Measurements from ENCODE around the gene ALLC.
A peak's percentile ranks its signal among the peaks of the same experiment; 100 is the strongest.

The ALLC gene

DNA sequence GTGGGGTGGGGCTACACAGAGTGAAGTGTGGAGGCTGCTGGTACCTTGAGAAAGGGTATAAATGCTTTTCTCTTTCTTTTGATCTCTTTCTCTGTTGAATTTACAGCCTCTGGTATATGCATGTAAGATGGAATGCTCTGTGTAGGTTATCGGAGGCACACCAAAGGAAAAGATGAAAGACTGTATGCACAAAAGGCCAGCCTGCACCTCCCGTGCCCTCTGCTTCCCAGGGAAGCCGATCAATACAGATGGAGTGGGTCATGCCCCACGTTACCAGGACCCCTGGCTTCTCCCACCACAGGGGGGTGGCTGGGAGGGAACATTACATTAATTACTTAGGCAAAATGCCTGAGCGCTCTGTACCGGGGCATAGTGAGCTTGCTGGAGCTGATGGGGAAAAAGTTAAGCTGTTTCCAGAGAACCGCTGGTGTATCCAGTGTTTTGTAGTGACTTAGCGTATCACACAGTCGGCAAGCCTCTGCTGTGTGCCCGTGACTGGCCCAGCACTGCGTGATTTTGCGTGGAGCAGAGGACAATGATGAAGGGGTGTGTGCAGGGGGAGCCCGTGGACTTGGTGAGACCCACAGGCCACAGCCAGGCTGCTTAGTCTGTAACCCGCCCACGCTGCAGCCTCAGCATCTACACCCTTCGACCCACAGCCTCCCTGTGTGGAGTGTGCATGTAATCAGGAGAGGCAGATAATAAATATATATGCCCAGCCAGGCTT, 8.0 kb downstream of the ALLC start:
- no peak overlapping the region for H3K18ac ChIP-seq (ENCODE audit: low read depth in 1 of 2, low read length in 2 of 2)
- no peaks in the 10 kb centered on the region for H3K36me3 ChIP-seq (ENCODE audit: control insufficient read depth in 1 of 2, insufficient read depth in 2 of 2, low read depth in 1 of 2, low read length in 2 of 2)
- no peak overlapping the region for H2BK12ac ChIP-seq (ENCODE audit: low read length in 2 of 2)
- no peaks in the 10 kb centered on the region for H3K79me1 ChIP-seq (replicated peaks; ENCODE audit: low read length, poor library complexity, severe bottlenecking)
- no peak overlapping the region for H4K91ac ChIP-seq (ENCODE audit: low read length)
- no peaks in the 10 kb centered on the region for H3K9me3 ChIP-seq (ENCODE audit: control insufficient read depth, low read length)
- H2AFZ ChIP-seq (ENCODE audit: low read depth, low read length): no peak overlapping the region
- no peak overlapping the region for H3K4me2 ChIP-seq (ENCODE audit: low read length, poor library complexity, severe bottlenecking)
- H3K27ac ChIP-seq (ENCODE audit: low read length, poor library complexity, severe bottlenecking): no peak overlapping the region
- no peak overlapping the region for H2BK15ac ChIP-seq (ENCODE audit: low read depth, poor library complexity, severe bottlenecking)
- H4K8ac ChIP-seq (ENCODE audit: low read length): no peak overlapping the region
- no peak overlapping the region for H3K4ac ChIP-seq (ENCODE audit: low read depth in 1 of 2, low read length in 2 of 2)
- DNase-seq: no peak
- H2AK5ac ChIP-seq (ENCODE audit: low read length, severe bottlenecking): no peak overlapping the region
- H3K14ac ChIP-seq (ENCODE audit: low read length in 2 of 2): no peak overlapping the region
- no peak overlapping the region for H3K4me3 ChIP-seq (ENCODE audit: insufficient read depth in 1 of 2, low read depth in 1 of 2, low read length in 2 of 2)
- H3K23ac ChIP-seq (ENCODE audit: low read length in 2 of 2): no peak overlapping the region
- no peaks in the 10 kb centered on the region for H3K4me1 ChIP-seq (ENCODE audit: control insufficient read depth, insufficient read depth, low read depth, low read length)
- H2BK120ac ChIP-seq (ENCODE audit: low read depth, low read length): no peak overlapping the region
- H3K27me3 ChIP-seq (ENCODE audit: control insufficient read depth in 1 of 2, insufficient read depth in 1 of 2, low read length in 2 of 2): peaks cover 0 to 18% of the 10 kb centered on the region in 2 experiments
- H3K9ac ChIP-seq (ENCODE audit: low read length): no peak overlapping the region
- WGBS: 90% methylated on average over 16 of the region's 16 CpGs
- H2BK5ac ChIP-seq (ENCODE audit: low read depth, low read length, poor library complexity, severe bottlenecking): no peak overlapping the region

DNA sequence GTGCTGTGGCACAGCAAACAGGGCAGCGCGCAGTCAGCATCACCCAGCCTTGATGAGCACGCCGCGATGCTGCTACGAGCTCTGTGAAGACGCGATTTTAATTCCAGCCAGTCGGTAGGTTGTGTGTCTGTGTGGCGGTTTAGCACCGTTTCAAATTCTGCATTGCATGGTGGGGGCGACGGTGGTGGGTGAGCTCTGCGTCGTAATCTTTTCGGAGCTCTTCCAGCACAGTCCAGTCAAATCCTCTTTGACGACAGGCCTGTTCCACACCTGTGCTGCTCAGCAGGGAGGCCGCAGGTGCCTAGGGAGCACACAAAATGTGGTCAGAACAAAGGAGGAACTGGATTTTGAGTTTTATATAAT, 8.6 kb downstream of the ALLC start:
- Histone ChIP-seq H3K23ac (ENCODE audit: low read length in 2 of 2) (no peak overlapping the region), H2BK120ac (ENCODE audit: low read depth, low read length) (no peak overlapping the region), H3K4ac (ENCODE audit: low read depth in 1 of 2, low read length in 2 of 2) (no peak overlapping the region), H2BK12ac (ENCODE audit: low read length in 2 of 2) (no peak overlapping the region), H3K27ac (ENCODE audit: low read length, poor library complexity, severe bottlenecking) (no peak overlapping the region), H3K4me2 (ENCODE audit: low read length, poor library complexity, severe bottlenecking) (no peak overlapping the region), H2BK15ac (ENCODE audit: low read depth, poor library complexity, severe bottlenecking) (no peak overlapping the region), H4K91ac (ENCODE audit: low read length) (no peak overlapping the region), H3K27me3 (ENCODE audit: control insufficient read depth in 1 of 2, insufficient read depth in 1 of 2, low read length in 2 of 2) (peaks cover 0 to 18% of the 10 kb centered on the region in 2 experiments), H3K9ac (ENCODE audit: low read length) (no peak overlapping the region), H2AK5ac (ENCODE audit: low read length, severe bottlenecking) (no peak overlapping the region), H3K18ac (ENCODE audit: low read depth in 1 of 2, low read length in 2 of 2) (no peak overlapping the region), H3K14ac (ENCODE audit: low read length in 2 of 2) (no peak overlapping the region), H2BK5ac (ENCODE audit: low read depth, low read length, poor library complexity, severe bottlenecking) (no peak overlapping the region), H2AFZ (ENCODE audit: low read depth, low read length) (no peak overlapping the region), H3K4me3 (ENCODE audit: insufficient read depth in 1 of 2, low read depth in 1 of 2, low read length in 2 of 2) (no peak overlapping the region), H3K79me1 (replicated peaks; ENCODE audit: low read length, poor library complexity, severe bottlenecking) (no peaks in the 10 kb centered on the region), H3K4me1 (ENCODE audit: control insufficient read depth, insufficient read depth, low read depth, low read length) (no peaks in the 10 kb centered on the region), H3K36me3 (ENCODE audit: control insufficient read depth in 1 of 2, insufficient read depth in 2 of 2, low read depth in 1 of 2, low read length in 2 of 2) (no peaks in the 10 kb centered on the region), H3K9me3 (ENCODE audit: control insufficient read depth, low read length) (no peaks in the 10 kb centered on the region), H4K8ac (ENCODE audit: low read length) (no peak overlapping the region)
- WGBS: 98% methylated on average over 18 of the region's 18 CpGs
- DNase-seq: no peak

DNA sequence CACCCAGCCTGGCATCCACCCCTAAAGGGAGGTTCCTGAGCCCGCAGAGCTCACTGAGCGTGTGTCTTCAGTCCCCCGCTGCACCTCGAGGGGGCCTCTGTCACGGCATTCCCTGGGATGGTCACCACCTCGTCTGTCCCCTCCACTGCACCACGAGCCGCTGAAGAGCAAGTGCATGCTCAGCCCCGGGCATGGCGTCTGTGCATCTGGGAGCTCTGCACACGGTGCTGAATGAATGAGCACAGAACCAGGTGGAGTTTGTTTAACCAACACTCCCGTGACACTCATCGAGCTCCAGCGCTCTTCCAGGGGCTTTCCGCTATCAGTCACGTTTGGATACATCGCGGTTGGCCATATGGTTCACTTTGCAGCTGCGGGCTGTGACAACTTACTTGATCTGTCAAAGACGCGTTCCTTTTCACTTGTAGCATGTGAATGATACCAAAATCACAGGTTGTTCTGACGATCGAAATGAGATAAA, 9.2 kb downstream of the ALLC start:
- H2BK5ac ChIP-seq (ENCODE audit: low read depth, low read length, poor library complexity, severe bottlenecking): no peak overlapping the region
- WGBS: 82% methylated on average over 23 of the region's 23 CpGs

DNA sequence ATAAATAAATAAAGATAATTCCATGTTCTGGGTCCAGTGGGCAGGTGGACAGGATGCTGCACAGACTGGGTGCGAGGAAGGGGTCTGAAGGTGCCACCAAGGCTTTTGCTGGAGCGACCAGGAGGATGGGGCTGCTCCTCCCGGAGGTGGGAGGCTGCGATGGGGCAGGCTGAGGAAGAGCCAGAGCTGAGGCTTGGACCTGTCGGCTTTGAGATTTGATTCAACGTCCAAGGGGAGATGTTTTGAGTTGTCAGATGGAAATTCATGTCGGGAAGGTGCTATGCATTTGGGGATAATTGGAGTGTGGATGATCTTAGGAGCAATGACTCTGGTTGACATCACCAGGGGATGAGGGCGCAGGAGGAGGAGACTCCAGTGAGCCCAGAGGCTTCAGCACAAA, 11.7 kb downstream of the ALLC start:
- Histone ChIP-seq H3K36me3 (ENCODE audit: control insufficient read depth in 1 of 2, insufficient read depth in 2 of 2, low read depth in 1 of 2, low read length in 2 of 2) (no peaks in the 10 kb centered on the region), H3K14ac (ENCODE audit: low read length in 2 of 2) (peak overlapping the region in 1 of 2 experiments; percentile 60), H4K91ac (ENCODE audit: low read length) (no peak overlapping the region), H3K4ac (ENCODE audit: low read depth in 1 of 2, low read length in 2 of 2) (no peak overlapping the region), H2AFZ (ENCODE audit: low read depth, low read length) (no peak overlapping the region), H4K8ac (ENCODE audit: low read length) (no peak overlapping the region), H2AK5ac (ENCODE audit: low read length, severe bottlenecking) (no peak overlapping the region), H3K9ac (ENCODE audit: low read length) (no peak overlapping the region), H2BK5ac (ENCODE audit: low read depth, low read length, poor library complexity, severe bottlenecking) (no peak overlapping the region), H2BK15ac (ENCODE audit: low read depth, poor library complexity, severe bottlenecking) (no peak overlapping the region), H2BK120ac (ENCODE audit: low read depth, low read length) (no peak overlapping the region), H3K79me1 (replicated peaks; ENCODE audit: low read length, poor library complexity, severe bottlenecking) (no peaks in the 10 kb centered on the region), H2BK12ac (ENCODE audit: low read length in 2 of 2) (no peak overlapping the region), H3K27ac (ENCODE audit: low read length, poor library complexity, severe bottlenecking) (no peak overlapping the region), H3K18ac (ENCODE audit: low read depth in 1 of 2, low read length in 2 of 2) (no peak overlapping the region), H3K4me3 (ENCODE audit: insufficient read depth in 1 of 2, low read depth in 1 of 2, low read length in 2 of 2) (no peak overlapping the region), H3K9me3 (ENCODE audit: control insufficient read depth, low read length) (no peaks in the 10 kb centered on the region), H3K4me1 (ENCODE audit: control insufficient read depth, insufficient read depth, low read depth, low read length) (no peaks in the 10 kb centered on the region), H3K27me3 (ENCODE audit: control insufficient read depth in 1 of 2, insufficient read depth in 1 of 2, low read length in 2 of 2) (peaks cover 0 to 23% of the 10 kb centered on the region in 2 experiments), H3K4me2 (ENCODE audit: low read length, poor library complexity, severe bottlenecking) (no peak overlapping the region), H3K23ac (ENCODE audit: low read length in 2 of 2) (no peak overlapping the region)
- 82% methylated on average over 8 of the region's 8 CpGs for WGBS
- no peak for DNase-seq

More for the DNA sequence above, 9.2 kb downstream of the ALLC start:
- no peak overlapping the region for H2AK5ac ChIP-seq (ENCODE audit: low read length, severe bottlenecking)
- H2BK120ac ChIP-seq (ENCODE audit: low read depth, low read length): no peak overlapping the region
- no peak overlapping the region for H3K4me3 ChIP-seq (ENCODE audit: insufficient read depth in 1 of 2, low read depth in 1 of 2, low read length in 2 of 2)
- H3K23ac ChIP-seq (ENCODE audit: low read length in 2 of 2): no peak overlapping the region
- H3K4ac ChIP-seq (ENCODE audit: low read depth in 1 of 2, low read length in 2 of 2): no peak overlapping the region
- no peaks in the 10 kb centered on the region for H3K36me3 ChIP-seq (ENCODE audit: control insufficient read depth in 1 of 2, insufficient read depth in 2 of 2, low read depth in 1 of 2, low read length in 2 of 2)
- H3K79me1 ChIP-seq (replicated peaks; ENCODE audit: low read length, poor library complexity, severe bottlenecking): no peaks in the 10 kb centered on the region
- no peaks in the 10 kb centered on the region for H3K9me3 ChIP-seq (ENCODE audit: control insufficient read depth, low read length)
- H4K91ac ChIP-seq (ENCODE audit: low read length): peak overlapping the region; percentile 14
- no peak overlapping the region for H3K4me2 ChIP-seq (ENCODE audit: low read length, poor library complexity, severe bottlenecking)
- DNase-seq: no peak
- no peak overlapping the region for H3K27ac ChIP-seq (ENCODE audit: low read length, poor library complexity, severe bottlenecking)
- no peak overlapping the region for H2BK15ac ChIP-seq (ENCODE audit: low read depth, poor library complexity, severe bottlenecking)
- H3K14ac ChIP-seq (ENCODE audit: low read length in 2 of 2): no peak overlapping the region
- H3K18ac ChIP-seq (ENCODE audit: low read depth in 1 of 2, low read length in 2 of 2): no peak overlapping the region
- no peak overlapping the region for H2BK12ac ChIP-seq (ENCODE audit: low read length in 2 of 2)
- H2AFZ ChIP-seq (ENCODE audit: low read depth, low read length): no peak overlapping the region
- H4K8ac ChIP-seq (ENCODE audit: low read length): no peak overlapping the region
- H3K9ac ChIP-seq (ENCODE audit: low read length): no peak overlapping the region
- peaks cover 0 to 18% of the 10 kb centered on the region in 2 experiments for H3K27me3 ChIP-seq (ENCODE audit: control insufficient read depth in 1 of 2, insufficient read depth in 1 of 2, low read length in 2 of 2)
- no peaks in the 10 kb centered on the region for H3K4me1 ChIP-seq (ENCODE audit: control insufficient read depth, insufficient read depth, low read depth, low read length)
